Activated CD8-positive, alpha-beta T cell treated with anti-CD3 and anti-CD28 coated beads, Interleukin-2, amount 10 ng/mL, durations not matched to agents 7 days and 5 days (primary cell): ENCODE data around the gene KIAA1217. TPM values are rescaled to one million over a fixed set of nuclear protein-coding genes. Genes with fewer than 3 reads are reported as not detected.

Experiments used
- ATAC-seq: fragments of 150-1000 bp; cut with Tn5 transposase; one replicate; pipeline ENCODE4 v1.10.0; 2021; ENCODE audit warnings: moderate library complexity
- CTCF ChIA-PET: fragments of 350-600 bp; sonication (Branson Sonifier 250); formaldehyde crosslinking; loops from one replicate; lab custom pipeline; 2021; ENCODE audit warnings: antibody characterized with exemption; lab: Charles Lee
- POLR2A ChIA-PET: fragments of 350-600 bp; sonication (Branson Sonifier 250); formaldehyde crosslinking; loops from one replicate; lab custom pipeline; 2021; ENCODE audit warnings: antibody characterized with exemption; lab: Charles Lee
- DNase-seq: peaks from one replicate; pipeline ENCODE4 v3.0.0-alpha.2; 2020
- H3K27ac Mint-ChIP-seq: one replicate; pipeline ENCODE4 v1.8.0; 2021; ENCODE audit warnings: mild to moderate bottlenecking, mixed read lengths
- H3K27me3 Mint-ChIP-seq: one replicate; pipeline ENCODE4 v1.8.0; 2021; ENCODE audit warnings: low read depth, mixed read lengths
- H3K36me3 Mint-ChIP-seq: one replicate; pipeline ENCODE4 v1.8.0; 2021; ENCODE audit warnings: low read depth, mixed read lengths
- H3K4me1 Mint-ChIP-seq: one replicate; pipeline ENCODE4 v1.8.0; 2021; ENCODE audit warnings: low read depth, mixed read lengths
- H3K4me3 Mint-ChIP-seq: one replicate; pipeline ENCODE4 v1.8.0; 2021; ENCODE audit warnings: mild to moderate bottlenecking, mixed read lengths
- H3K9me3 Mint-ChIP-seq: one replicate; pipeline ENCODE4 v1.8.0; 2022; ENCODE audit warnings: mixed read lengths; ENCODE audit not compliant: insufficient read depth
- total RNA-seq, 2 experiments: library from RNA; stranded (reverse); gene quantifications; one replicate each; pipeline ENCODE4 v1.2.3, GENCODE V29; 2021

KIAA1217 gene
- total RNA-seq, 2 experiments from 2014 or later: not detected

DNA sequence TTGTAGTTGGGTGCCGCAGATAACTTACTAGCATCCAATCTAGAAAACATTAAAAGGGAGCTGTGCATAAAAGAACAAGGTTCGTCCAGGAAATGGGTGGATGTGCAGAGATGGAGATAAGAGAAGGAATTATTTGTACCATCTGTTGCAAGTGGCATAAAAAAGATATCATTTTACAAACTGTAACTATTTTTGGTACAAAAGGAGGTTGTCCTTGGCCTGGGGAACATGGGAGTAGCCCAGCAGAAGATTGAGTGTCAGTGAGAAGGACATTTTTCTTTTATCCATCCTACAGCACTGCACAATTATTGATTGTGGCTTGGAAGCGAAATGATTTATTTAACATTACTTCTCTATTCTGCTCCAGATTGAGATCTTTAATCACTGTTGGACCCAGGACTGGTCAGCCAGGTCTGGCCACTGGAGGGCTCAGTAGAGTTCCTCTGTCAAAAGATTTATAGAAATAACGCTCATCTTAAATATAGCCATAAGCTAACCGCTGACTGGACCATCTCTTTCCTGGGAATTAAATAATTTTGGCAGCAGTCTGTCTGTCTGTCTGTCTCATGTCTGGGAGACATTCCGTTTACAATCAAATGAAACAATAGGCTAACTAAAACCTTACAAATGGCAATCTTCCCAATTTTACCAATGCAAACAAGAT, 254.1 kb downstream of the KIAA1217 start:
- Mint-ChIP-seq H3K4me3 (no peak overlapping the region), H3K4me1 (peaks cover 36% of the 10 kb centered on the region), H3K27ac (no peak overlapping the region), H3K36me3 (no peaks in the 10 kb centered on the region), H3K9me3 (no peaks in the 10 kb centered on the region), H3K27me3 (peaks cover 6% of the 10 kb centered on the region)
- POLR2A ChIA-PET: no interaction called here
- CTCF ChIA-PET: no interaction called here
- DNase-seq: no peak
- no peak for ATAC-seq

DNA sequence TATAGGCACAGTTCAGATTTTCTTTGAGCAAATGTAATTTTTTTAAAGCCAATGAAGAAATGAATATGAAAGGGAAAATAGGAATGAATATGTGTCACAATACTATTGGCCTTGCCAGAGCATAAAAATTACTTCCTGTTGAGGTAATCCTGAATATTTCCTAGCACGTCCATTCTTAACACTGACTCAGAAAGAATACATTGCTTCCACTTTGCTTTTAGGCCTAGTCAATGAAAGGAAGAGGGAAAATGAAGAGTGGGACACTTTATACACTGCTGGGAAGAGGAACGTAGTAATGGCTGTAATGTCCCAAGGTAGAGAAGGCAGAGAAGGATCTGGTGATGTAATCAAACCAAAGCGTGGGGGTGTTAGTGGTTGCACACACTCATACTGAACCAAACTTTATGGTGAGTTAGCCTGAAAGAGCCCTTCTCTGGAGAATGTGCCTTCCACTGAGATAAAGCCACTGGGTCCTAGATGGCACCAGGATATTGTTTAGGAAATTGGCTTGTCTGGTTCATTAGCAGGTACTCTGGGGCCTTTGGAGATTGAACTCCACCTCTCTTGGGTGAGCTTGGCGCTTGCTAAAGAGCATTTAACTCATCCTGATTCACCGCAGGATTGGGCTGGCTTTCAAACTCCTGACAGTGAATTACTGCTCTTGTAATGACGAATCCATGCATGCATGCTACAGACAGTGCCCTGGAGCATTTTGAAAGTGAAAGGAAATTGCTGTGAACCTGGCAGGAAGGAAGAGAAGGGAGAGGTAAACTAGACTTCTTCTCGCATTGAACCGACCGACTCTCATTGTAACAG, 254.9 kb downstream of the KIAA1217 start:
- ChIA-PET CTCF (no interaction called here), POLR2A (no interaction called here)
- Mint-ChIP-seq H3K4me1 (peaks cover 36% of the 10 kb centered on the region), H3K4me3 (peak overlapping the region; percentile 9), H3K27me3 (peaks cover 7% of the 10 kb centered on the region), H3K27ac (peak overlapping the region; percentile 65), H3K9me3 (no peaks in the 10 kb centered on the region), H3K36me3 (no peaks in the 10 kb centered on the region)
- DNase-seq (no peak), ATAC-seq (no peak)

DNA sequence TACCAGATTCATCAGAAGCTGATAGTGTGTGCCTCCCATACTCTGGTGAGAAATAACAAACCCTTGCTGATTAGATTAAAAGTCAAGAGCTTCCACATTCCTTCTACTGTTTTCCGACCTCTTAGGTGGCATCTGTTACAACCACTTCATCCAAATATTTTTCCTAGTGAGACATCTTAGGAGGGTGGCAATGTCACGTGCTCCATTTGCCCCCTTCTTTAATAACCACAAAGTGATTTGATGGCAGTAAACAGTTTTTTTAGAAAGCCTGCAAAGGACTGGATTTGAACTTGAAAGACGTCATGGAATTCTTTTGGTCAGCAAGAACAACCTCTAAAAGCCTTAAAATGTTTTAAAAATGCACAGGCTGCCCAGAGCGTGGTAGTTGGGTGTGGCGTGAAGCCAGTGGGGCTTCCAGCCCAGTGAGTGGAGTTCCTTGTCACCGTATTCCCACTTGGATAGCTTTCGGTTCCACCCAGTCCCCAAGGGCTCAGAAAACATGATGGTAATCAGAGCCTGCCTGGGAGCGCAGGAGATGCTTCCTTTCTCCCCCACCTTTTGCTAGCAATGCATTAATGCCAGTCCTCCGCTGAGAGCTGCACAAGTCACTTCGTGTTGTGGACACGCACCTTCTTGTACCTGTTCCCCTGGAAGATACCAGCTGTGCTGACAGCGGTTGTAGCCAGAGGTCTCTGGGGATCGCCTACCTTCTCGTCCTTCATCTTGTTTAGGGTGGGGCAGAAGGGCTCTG, 256.4 kb downstream of the KIAA1217 start:
- ATAC-seq: no peak
- H3K27me3 Mint-ChIP-seq: peaks cover 7% of the 10 kb centered on the region

DNA sequence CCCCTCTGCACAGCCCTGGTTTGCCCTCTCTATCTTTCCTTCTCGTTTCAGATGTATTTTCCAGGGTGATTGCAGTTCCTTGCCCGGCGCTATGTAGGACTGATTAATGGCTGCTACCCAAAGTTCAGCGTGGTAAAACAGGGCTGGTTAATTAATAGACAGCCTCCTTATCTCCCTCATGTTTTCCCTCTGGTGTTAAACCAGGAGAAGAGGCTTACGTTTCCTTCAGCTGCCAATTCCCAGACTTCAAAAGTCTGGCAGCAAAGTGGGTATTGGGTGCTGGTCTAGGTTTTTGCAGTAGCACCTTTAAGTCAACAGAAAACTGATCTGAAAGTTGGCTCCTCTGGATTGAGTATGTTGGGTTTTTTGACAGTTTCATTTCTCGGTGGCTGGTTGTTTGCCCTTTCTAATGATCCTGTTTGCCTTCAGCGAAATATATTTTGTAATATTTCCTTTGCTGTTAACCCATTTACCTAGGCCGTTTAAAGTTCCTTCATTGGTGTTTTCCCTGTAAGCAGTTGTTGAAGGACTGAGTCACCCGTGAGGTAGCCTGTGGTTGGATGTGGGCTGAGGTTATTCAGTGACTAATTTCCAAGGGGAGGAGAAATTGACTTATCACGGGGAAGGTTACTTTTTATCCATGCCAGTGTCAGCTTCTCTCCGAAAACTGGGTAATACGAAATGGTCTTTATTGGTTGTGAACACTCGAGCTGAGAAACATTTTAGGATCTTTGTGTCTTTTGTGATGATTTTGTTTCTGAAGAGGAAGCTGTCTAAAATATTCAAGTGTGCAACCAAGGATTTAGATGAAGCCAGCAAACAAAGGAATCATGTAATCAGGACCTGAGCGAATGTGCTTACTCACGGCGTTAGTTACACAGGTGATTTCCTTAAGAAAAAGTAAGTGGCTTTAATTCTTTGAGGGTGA, 257.2 kb downstream of the KIAA1217 start:
- Mint-ChIP-seq H3K27me3 (peaks cover 7% of the 10 kb centered on the region), H3K9me3 (no peaks in the 10 kb centered on the region), H3K4me1 (peaks cover 36% of the 10 kb centered on the region), H3K4me3 (no peak overlapping the region), H3K36me3 (no peaks in the 10 kb centered on the region), H3K27ac (peak overlapping the region; percentile 5)
- POLR2A ChIA-PET: interaction anchor here (0.8 kb wide), 1 partner anchor 117 kb away, joined by 3 read pairs; no protein-coding TSS in a partner anchor
- DNase-seq (peak; percentile 46), ATAC-seq (no peak)
- CTCF ChIA-PET: no interaction called here

More for the DNA sequence above, 256.4 kb downstream of the KIAA1217 start:
- H3K9me3 Mint-ChIP-seq: no peaks in the 10 kb centered on the region
- peak overlapping the region; percentile 5 for H3K27ac Mint-ChIP-seq
- no peak for DNase-seq
- ChIA-PET CTCF (no interaction called here), POLR2A (no interaction called here)
- H3K36me3 Mint-ChIP-seq: no peaks in the 10 kb centered on the region
- no peak overlapping the region for H3K4me3 Mint-ChIP-seq
- peaks cover 36% of the 10 kb centered on the region for H3K4me1 Mint-ChIP-seq

DNA sequence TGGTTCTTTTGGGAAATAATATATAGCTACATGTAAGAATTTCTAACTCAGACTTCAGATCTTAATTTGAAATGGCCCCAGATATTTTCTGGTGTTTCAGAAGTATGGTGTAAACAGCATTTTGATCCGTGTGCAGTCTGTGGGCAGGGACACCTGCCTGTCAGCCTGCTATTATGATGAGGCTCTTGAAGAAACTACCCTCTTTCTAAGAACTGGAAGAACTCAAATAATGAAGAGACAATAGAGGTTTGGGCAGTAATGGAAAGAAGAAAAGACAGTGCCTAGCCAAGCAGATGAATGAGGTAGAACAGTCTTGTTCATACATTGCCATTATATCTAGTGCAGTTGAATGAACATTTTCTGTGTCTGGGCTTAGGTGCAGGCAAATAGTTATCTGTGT, 258.2 kb downstream of the KIAA1217 start:
- CTCF ChIA-PET: no interaction called here
- H3K4me3 Mint-ChIP-seq: no peak overlapping the region
- POLR2A ChIA-PET: no interaction called here
- ATAC-seq (no peak), DNase-seq (no peak)
- peaks cover 36% of the 10 kb centered on the region for H3K4me1 Mint-ChIP-seq
- H3K9me3 Mint-ChIP-seq: no peaks in the 10 kb centered on the region
- no peaks in the 10 kb centered on the region for H3K36me3 Mint-ChIP-seq
- H3K27me3 Mint-ChIP-seq: peaks cover 7% of the 10 kb centered on the region
- no peak overlapping the region for H3K27ac Mint-ChIP-seq

DNA sequence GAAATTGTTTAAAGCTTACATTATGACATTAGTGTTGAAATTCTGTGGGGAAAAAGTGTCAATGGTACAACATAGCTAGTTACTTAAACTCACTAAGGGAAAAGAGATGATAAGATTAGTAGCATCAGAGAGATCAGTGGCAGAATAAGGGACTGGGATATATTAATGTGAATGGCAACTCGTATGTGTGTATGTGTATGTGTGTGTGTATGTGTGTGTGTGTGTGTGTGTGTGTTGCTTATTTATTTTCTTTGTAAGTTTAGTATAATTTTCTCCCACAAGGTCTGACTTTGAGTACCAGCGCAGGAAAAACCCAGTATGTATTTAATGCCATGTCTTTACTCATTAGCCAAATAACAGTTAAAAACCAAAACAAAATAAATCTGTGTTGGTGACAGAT, 258.7 kb downstream of the KIAA1217 start:
- no peaks in the 10 kb centered on the region for H3K9me3 Mint-ChIP-seq
- no peak overlapping the region for H3K27ac Mint-ChIP-seq
- peaks cover 36% of the 10 kb centered on the region for H3K4me1 Mint-ChIP-seq
- peaks cover 7% of the 10 kb centered on the region for H3K27me3 Mint-ChIP-seq
- no peaks in the 10 kb centered on the region for H3K36me3 Mint-ChIP-seq
- DNase-seq: no peak
- ChIA-PET POLR2A (no interaction called here), CTCF (no interaction called here)
- no peak for ATAC-seq
- no peak overlapping the region for H3K4me3 Mint-ChIP-seq

DNA sequence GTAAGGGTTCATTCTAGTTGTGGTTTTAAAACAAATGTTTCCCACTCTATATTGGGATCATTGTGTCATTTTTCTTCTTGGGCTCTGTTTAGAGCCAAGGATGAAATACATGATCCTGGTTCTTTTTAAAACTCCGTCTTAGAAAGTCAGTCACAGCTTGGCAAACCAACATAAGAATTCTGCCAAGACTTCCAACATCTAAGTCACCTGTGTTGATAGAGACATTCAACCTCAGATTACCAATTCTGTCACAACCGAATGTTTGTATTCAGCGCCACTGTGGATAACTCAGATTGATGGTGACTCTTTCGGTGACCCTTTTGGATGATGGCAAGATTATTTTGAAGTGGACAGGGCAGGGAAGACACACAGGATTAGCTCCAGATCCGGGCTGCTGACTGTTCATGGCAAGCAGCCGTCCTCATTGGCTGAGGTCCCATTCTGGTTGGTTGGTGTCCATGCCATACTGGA, 259.4 kb downstream of the KIAA1217 start:
- H3K4me3 Mint-ChIP-seq: no peak overlapping the region
- ATAC-seq (no peak), DNase-seq (no peak)
- no peak overlapping the region for H3K27ac Mint-ChIP-seq
- H3K4me1 Mint-ChIP-seq: peaks cover 32% of the 10 kb centered on the region
- no peaks in the 10 kb centered on the region for H3K9me3 Mint-ChIP-seq
- H3K36me3 Mint-ChIP-seq: no peaks in the 10 kb centered on the region
- ChIA-PET POLR2A (no interaction called here), CTCF (no interaction called here)
- peaks cover 7% of the 10 kb centered on the region for H3K27me3 Mint-ChIP-seq

DNA sequence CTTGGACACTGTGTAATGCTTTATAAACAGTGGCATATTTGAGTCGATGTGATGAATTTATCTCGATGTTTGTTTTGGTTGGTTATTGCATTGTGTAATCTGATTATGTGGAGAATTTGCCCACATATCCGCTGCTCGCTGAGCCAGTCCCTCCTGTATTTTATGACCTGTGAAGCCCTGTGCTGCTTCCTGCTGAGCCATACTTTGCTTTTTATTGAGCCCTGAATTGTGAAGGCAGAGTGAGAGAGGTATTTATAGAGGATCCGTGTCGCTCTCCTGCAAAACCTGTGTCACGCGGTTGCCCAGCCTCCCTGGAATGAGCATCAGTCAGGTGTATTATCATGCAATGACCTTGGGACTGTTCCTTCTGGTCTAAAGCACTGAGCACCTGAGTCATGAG, 261.1 kb downstream of the KIAA1217 start:
- CTCF ChIA-PET: no interaction called here
- POLR2A ChIA-PET: no interaction called here

DNA sequence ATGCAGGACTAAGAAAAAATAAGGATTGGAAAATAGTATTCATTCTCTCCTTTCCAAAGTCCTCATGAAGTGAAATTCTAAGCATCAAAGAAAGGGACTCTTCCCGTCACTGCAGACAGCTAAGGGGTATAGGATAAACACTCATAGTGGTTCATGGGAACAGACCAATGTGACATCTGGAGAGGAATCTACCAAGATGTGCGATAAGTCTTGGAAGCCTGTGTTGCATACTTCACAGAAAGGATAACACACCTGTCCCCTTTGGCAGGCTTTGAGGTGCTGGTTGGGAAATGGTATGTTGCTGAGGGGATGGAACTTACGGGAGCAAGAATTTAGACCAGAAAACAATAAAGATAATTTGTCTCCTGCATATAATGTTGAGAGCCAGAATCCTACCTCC, 266.7 kb downstream of the KIAA1217 start:
- Mint-ChIP-seq H3K27me3 (peaks cover 4% of the 10 kb centered on the region), H3K36me3 (no peaks in the 10 kb centered on the region), H3K27ac (no peak overlapping the region), H3K4me3 (no peak overlapping the region), H3K4me1 (no peaks in the 10 kb centered on the region), H3K9me3 (no peaks in the 10 kb centered on the region)
- no peak for DNase-seq
- CTCF ChIA-PET: no interaction called here
- POLR2A ChIA-PET: no interaction called here
- ATAC-seq: no peak

More for the DNA sequence above, 261.1 kb downstream of the KIAA1217 start:
- ATAC-seq (no peak), DNase-seq (no peak)
- Mint-ChIP-seq H3K4me1 (peaks cover 16% of the 10 kb centered on the region), H3K4me3 (no peak overlapping the region), H3K27ac (no peak overlapping the region), H3K9me3 (no peaks in the 10 kb centered on the region), H3K36me3 (no peaks in the 10 kb centered on the region), H3K27me3 (peaks cover 7% of the 10 kb centered on the region)

DNA sequence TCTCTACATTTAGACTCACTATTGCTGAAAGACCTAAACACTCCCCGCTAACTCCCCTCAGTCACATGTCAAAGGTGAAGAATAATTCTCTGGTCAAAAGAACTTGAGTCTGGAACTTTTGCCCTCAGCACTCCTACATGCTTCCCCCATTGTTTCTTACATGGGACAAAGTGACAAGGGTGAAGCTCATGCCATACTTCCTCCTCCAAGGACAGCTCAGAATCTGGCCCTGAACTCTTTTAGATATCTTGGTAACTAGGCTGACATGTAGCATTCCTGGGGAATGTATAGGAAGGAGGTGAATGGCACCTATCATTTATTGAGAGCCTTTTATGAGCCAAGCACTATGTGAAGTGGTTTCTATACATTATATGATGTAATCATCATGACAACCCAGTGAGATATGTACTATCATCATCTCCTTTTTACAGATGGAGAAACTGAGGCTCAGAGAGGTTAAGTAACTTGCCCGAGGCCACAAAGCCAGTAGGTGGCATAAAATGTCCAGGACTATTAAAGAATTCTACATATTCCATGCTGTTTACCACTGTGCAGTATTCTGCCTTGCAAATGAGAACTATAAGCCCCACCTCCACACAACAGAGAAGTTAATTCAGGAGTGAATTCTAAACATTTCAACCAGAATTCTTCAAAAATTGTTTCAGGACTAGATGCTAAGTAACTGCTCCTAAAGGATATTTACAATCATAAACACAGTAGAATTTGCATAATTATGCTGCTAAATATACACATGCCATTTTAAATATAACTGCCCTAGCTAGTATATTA, 268.2 kb downstream of the KIAA1217 start:
- Mint-ChIP-seq H3K9me3 (no peaks in the 10 kb centered on the region), H3K27me3 (peaks cover 4% of the 10 kb centered on the region), H3K4me3 (no peak overlapping the region), H3K27ac (no peak overlapping the region), H3K4me1 (no peaks in the 10 kb centered on the region), H3K36me3 (no peaks in the 10 kb centered on the region)
- ATAC-seq (no peak), DNase-seq (no peak)
- ChIA-PET CTCF (interaction anchor here (1.0 kb wide), 1 partner anchor 65 kb away, joined by 3 read pairs; no protein-coding TSS in a partner anchor), POLR2A (no interaction called here)
